ENCODE data around the gene NFKBIB.

Gene NFKBIB

DNA sequence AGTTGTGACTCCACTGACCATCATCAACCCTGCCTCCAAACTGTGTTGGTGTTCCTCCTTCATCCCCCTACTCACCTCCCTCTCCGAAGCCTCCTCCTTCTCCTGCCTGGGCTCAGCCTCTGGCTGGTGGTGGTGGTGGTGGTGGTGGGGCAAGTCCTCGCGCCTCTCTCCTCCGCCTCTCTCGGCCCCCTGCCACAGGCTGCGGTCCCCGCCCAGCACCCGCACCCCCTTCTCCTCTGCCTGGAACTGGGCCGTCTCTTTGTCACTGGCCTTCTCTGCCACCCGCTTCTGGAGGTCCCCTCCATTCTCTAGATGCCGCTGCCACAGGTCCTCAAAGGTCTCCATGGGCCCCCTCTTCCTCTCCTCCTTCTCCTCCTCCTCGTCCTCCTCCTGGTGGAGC lies 10.7 kb downstream of the NFKBIB start:
- no peak overlapping the region for H3K4me3 ChIP-seq (ENCODE audit: low read length)
- DNase-seq (ENCODE audit: low read depth) = no peak
- TF ChIP-seq, protein P1, sequence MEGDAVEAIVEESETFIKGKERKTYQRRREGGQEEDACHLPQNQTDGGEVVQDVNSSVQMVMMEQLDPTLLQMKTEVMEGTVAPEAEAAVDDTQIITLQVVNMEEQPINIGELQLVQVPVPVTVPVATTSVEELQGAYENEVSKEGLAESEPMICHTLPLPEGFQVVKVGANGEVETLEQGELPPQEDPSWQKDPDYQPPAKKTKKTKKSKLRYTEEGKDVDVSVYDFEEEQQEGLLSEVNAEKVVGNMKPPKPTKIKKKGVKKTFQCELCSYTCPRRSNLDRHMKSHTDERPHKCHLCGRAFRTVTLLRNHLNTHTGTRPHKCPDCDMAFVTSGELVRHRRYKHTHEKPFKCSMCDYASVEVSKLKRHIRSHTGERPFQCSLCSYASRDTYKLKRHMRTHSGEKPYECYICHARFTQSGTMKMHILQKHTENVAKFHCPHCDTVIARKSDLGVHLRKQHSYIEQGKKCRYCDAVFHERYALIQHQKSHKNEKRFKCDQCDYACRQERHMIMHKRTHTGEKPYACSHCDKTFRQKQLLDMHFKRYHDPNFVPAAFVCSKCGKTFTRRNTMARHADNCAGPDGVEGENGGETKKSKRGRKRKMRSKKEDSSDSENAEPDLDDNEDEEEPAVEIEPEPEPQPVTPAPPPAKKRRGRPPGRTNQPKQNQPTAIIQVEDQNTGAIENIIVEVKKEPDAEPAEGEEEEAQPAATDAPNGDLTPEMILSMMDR (conservative IDR thresholded peaks at IDR 0.05; ENCODE audit: low read length) = no peak

GRCh38 chr19:38911388-38912001 lies 11.7 kb downstream of the NFKBIB start:
- DNase-seq (ENCODE audit: low read depth) = no peak
- no peak overlapping the region for H3K4me3 ChIP-seq (ENCODE audit: low read length)
- TF ChIP-seq, protein P1 (conservative IDR thresholded peaks at IDR 0.05; ENCODE audit: low read length) = no peak

DNA sequence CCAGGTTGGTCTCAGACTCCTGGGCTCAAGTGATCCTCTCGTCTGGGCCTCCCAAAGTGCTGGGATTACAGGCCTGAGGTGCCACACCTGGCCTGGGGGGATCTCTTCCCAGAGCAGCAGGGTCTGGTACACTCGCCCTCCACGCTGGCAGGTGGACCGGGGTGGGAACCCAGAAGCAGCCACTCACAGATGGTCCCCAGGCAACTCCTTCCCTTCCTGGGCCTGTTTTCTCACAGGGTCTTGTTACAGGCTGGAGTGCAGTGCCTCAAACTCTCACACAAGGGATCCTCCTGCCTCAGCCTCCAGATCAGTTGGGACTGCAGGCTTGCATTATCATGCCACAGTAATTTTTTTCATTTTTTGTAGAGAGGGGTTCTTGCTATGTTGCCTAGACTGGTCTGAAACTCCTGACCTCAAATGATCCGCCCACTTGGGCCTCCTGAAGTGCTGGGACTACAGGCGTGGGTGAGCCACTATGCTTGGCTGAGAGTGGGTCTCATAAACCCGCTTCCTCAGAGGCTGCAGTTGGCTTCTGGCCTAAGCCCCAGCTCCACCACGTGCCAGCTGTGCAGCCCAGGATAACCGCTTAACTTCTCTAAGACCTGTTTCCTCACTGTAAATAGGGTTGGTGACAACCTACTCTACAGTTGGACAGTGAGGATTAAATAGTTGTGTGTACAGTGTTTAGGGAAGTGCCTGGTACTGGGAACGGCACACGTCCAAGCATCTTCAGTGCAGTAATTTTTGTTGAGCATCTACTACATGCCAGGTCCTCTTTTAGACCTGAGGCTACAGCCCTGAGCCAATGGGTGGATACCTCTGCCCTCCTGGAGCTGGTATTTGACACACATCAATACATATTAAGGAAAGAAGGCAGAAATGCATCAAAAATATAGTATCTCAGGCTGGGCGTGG lies 13.1 kb downstream of the NFKBIB start:
- TF ChIP-seq, protein P1 (conservative IDR thresholded peaks at IDR 0.05; ENCODE audit: low read length) = no peak
- DNase-seq (ENCODE audit: low read depth) = no peak
- H3K4me3 ChIP-seq (ENCODE audit: low read length) = no peak overlapping the region

DNA sequence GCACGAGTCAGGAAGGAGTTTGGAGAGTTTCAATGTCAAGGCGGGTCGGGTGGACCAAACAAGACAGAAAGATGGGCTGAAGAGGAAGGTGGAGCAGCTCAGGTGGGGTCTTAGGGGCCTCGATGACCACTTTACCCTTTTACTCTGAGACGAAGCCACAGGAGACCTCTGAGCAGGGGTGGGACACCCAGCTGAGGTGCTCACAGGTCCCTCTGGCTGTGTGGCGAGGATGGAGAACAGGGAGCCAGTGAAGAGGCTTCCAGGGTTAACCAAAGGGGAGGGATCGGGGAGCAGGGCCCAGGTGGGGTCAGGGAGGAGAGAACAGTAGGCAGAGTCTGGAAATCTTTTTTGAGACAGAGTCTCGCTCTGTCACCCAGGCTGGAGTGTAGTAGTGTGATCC lies 14.2 kb downstream of the NFKBIB start:
- TF ChIP-seq, protein P1 (conservative IDR thresholded peaks at IDR 0.05; ENCODE audit: low read length) = no peak

GRCh38 chr19:38915329-38916321 lies 15.9 kb downstream of the NFKBIB start:
- TF ChIP-seq, protein P1 (conservative IDR thresholded peaks at IDR 0.05; ENCODE audit: low read length) = no peak

More for the DNA sequence above, 14.2 kb downstream of the NFKBIB start:
- H3K4me3 ChIP-seq (ENCODE audit: low read length) = no peak overlapping the region
- no peak for DNase-seq (ENCODE audit: low read depth)

GRCh38 chr19:38917516-38917915 lies 17.7 kb downstream of the NFKBIB start:
- DNase-seq (ENCODE audit: low read depth) = no peak
- TF ChIP-seq, protein P1 (conservative IDR thresholded peaks at IDR 0.05; ENCODE audit: low read length) = no peak
- no peak overlapping the region for H3K4me3 ChIP-seq (ENCODE audit: low read length)

More at GRCh38 chr19:38915329-38916321, 15.9 kb downstream of the NFKBIB start:
- DNase-seq (ENCODE audit: low read depth) = no peak
- no peak overlapping the region for H3K4me3 ChIP-seq (ENCODE audit: low read length)

All from AG10803 (cell line).